ENCODE results near the gene FXYD3. TPM values are rescaled to one million over a fixed set of nuclear protein-coding genes. Genes with fewer than 3 reads are reported as not detected.

The FXYD3 gene
- total RNA-seq, 1 donor from 2014 or later: not detected

DNA sequence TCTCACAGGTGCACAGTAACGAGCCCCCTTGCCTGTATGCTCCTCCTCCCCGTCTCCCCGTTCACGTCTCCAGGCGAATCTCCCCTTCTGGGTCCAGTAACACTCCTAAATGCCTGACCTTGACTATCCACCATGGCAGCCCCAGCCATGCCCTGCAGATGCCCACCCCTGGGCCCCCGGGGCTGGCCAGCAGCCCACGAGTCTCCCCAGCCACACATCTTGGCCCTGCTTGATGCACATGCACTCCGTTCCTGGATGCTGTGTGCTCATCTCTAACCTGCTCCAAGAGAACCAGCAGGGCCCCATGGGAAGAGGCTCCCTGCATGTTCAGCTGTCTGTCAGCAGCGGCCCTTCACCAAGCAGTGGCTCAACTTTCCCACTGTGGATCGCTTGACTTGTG is 42.1 kb upstream of the FXYD3 start:
- no peak for DNase-seq (ENCODE audit: low read depth)
- H3K4me3 ChIP-seq (ENCODE audit: low read depth, low read length): no peak overlapping the region
- TF ChIP-seq, protein P1, sequence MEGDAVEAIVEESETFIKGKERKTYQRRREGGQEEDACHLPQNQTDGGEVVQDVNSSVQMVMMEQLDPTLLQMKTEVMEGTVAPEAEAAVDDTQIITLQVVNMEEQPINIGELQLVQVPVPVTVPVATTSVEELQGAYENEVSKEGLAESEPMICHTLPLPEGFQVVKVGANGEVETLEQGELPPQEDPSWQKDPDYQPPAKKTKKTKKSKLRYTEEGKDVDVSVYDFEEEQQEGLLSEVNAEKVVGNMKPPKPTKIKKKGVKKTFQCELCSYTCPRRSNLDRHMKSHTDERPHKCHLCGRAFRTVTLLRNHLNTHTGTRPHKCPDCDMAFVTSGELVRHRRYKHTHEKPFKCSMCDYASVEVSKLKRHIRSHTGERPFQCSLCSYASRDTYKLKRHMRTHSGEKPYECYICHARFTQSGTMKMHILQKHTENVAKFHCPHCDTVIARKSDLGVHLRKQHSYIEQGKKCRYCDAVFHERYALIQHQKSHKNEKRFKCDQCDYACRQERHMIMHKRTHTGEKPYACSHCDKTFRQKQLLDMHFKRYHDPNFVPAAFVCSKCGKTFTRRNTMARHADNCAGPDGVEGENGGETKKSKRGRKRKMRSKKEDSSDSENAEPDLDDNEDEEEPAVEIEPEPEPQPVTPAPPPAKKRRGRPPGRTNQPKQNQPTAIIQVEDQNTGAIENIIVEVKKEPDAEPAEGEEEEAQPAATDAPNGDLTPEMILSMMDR (conservative IDR thresholded peaks at IDR 0.05; ENCODE audit: low read depth, low read length): no peak

DNA sequence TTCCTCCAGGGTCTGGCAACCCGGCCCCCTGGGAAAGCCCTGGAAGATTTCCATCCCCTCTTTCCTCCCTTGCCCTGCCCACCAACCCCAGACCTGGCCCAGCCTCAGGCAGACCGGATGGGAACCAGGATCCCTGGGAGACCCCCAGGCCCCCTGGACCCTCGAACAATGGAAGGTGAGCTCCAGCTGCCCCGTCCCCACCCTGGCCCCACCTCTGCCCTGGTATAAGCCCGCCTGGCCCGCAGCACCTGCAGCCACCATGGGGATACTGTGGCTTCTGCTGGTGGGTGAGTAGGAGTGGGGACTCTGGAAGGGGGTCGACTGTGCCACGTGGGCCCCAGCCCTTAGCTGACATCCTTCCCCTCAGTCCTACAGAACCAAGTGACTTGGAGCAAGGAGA is 41.7 kb upstream of the FXYD3 start:
- TF ChIP-seq, protein P1 (conservative IDR thresholded peaks at IDR 0.05; ENCODE audit: low read depth, low read length): no peak
- no peak overlapping the region for H3K4me3 ChIP-seq (ENCODE audit: low read depth, low read length)
- no peak for DNase-seq (ENCODE audit: low read depth)

DNA sequence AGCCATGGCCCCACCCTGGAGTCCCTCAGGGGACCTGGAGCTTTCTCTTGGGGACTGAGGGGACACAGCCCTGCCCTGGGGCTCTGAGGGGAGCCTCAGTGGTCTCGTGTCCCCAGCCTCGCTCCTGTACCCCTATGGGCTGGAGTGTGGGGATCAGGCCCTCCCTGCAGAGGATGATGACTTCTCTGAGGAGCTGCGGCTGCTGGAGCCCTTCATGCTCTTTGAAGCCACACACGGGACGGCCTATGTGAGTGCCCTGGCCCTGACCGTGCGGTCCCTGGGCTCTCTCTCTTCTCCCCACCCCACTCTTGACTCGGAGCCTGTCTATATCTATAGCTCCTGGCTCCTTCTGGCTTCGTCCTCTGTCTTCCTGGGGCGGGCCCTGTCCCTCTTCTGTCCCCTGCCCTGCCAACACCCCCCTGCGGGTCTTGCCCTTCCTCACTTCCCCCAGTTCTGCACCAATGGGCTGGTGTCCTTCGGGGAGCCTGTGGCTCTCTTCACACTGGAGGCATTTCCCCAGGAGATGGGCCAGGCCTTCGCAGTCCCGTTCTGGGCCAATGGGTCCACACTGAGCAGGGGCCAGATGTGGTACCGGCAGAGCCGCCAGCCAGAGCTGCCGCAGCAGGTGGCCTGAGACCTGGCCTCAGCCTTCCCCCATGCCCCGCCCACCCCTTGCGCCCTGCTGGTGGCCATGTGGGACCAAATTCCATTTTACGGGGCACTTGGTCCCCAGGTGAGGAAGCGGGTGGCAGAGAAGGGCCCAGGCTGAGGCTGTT is 41.0 kb upstream of the FXYD3 start:
- no peak for DNase-seq (ENCODE audit: low read depth)
- no peak overlapping the region for H3K4me3 ChIP-seq (ENCODE audit: low read depth, low read length)
- TF ChIP-seq, protein P1 (conservative IDR thresholded peaks at IDR 0.05; ENCODE audit: low read depth, low read length): no peak

DNA sequence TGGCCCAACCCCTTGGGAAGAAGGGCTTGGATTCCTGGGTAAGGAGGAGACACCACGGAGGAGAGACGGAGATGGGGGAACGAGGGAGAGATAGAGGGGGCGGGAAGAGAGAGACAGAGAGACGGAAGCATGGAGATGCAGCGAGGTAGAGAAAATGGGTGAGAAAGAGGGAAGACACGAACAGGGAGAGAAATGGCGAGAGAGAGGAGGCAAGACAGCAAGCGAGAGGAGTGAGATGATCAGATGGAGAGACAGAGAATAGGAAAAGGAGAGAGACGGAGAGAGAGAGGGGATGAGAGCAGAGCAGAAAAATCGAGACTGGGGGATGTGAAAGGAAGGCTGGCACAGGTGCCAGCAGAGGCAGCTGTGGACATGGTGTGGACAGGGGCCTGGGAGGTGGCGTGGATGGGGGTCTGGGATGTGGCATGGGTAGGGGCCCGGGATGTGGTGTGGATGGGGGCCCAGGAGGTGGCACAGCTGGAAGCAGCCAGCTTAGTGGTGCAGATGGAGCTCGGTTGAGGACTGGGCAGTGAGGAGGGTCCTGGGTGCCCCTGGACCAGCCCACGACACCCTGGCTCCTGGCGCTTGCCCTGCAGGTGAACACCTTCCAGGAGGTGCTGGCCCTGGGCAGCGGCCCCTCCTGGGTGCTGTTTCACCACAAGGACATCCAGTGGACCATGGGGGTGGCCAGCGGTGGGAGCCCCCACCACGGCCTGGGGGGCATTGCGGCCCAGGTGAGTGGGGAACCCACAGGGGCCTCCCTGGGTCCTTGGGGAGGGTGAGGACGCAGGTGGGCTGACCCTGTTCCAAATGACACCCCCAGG is 40.2 kb upstream of the FXYD3 start:
- no peak for DNase-seq (ENCODE audit: low read depth)
- TF ChIP-seq, protein P1 (conservative IDR thresholded peaks at IDR 0.05; ENCODE audit: low read depth, low read length): no peak
- H3K4me3 ChIP-seq (ENCODE audit: low read depth, low read length): no peak overlapping the region

DNA sequence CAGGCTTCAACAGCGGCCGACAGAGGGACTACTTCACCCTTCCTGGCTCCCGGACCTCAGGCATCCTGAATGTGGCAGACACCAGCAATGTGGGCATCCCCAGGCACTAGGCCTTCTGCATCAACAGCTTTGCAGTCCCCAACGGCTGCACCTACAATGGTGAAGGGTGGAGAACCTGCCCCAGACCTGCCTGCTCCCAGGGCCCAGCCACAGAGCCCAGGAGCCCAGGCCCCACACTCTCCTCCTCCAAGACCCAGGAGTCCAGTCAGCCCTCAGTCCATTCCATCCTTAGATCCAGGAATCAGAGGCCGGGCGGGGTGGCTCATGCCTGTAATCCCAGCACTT is 39.6 kb upstream of the FXYD3 start:
- H3K4me3 ChIP-seq (ENCODE audit: low read depth, low read length): no peak overlapping the region
- TF ChIP-seq, protein P1 (conservative IDR thresholded peaks at IDR 0.05; ENCODE audit: low read depth, low read length): no peak
- no peak for DNase-seq (ENCODE audit: low read depth)

DNA sequence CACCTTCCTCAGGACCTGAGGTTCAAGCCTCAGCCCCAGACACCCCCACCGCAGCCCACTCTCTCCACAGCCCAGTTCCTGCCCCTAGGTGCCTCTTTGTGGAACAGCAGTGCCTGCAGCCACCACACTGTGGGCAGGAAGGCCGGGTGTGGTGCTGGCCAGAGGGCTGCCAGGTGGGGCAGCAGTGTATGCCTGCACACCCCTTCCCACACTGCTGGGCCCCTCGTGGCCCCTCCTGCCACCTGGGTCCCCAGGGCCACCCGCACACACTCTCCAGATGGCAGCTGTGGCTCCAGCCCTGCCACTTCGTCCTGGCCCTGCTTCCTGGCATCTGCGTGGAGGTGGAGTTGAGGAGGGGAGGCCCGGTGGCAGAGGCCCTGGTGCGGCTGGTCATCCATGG is 39.0 kb upstream of the FXYD3 start:
- TF ChIP-seq, protein P1 (conservative IDR thresholded peaks at IDR 0.05; ENCODE audit: low read depth, low read length): no peak
- DNase-seq (ENCODE audit: low read depth): no peak
- no peak overlapping the region for H3K4me3 ChIP-seq (ENCODE audit: low read depth, low read length)
